Skeletal muscle tissue (tissue), 4 donors: ENCODE results near the gene C5AR1. TPM values are rescaled to one million over a fixed set of nuclear protein-coding genes. Genes with fewer than 3 reads are reported as not detected.
A peak's percentile ranks its signal among the peaks of the same experiment; 100 is the strongest.
"Not testable (repeated sequence)": the region's sequence is repeated elsewhere in the genome, so short reads cannot be mapped to it uniquely, and the experiment has no call there.

Source experiments
- H3K27ac ChIP-seq: one replicate; pipeline ENCODE4 v1.7.0; 2013; ENCODE audit warnings: mild to moderate bottlenecking, low read depth, low read length, inconsistent platforms
- H3K27me3 ChIP-seq, 3 donors: one replicate each; pipeline ENCODE4 v1.7.0; 2013; ENCODE audit warnings: low read length in 3 of 3; ENCODE audit not compliant: control insufficient read depth in 3 of 3, insufficient read depth in 3 of 3
- H3K36me3 ChIP-seq, 3 donors: one replicate each; pipeline ENCODE4 v1.7.0; 2013; ENCODE audit warnings: low read length in 3 of 3; ENCODE audit not compliant: control insufficient read depth in 3 of 3, insufficient read depth in 3 of 3
- H3K4me1 ChIP-seq, 3 donors: one replicate each; pipeline ENCODE4 v1.7.0; 2013; ENCODE audit warnings: low read length in 3 of 3, mild to moderate bottlenecking in 3 of 3; ENCODE audit not compliant: control insufficient read depth in 3 of 3, insufficient read depth in 3 of 3
- H3K4me3 ChIP-seq, 3 donors: one replicate each; pipeline ENCODE4 v1.7.0; 2013; ENCODE audit warnings: low read length in 3 of 3
- H3K9ac ChIP-seq, 3 donors: one replicate each; pipeline ENCODE4 v1.7.0; 2013; ENCODE audit warnings: low read length in 3 of 3, mild to moderate bottlenecking in 3 of 3, moderate library complexity in 2 of 3, low read depth in 1 of 3
- H3K9me3 ChIP-seq, 3 donors: one replicate each; pipeline ENCODE4 v1.7.0; 2013; ENCODE audit warnings: low read length in 3 of 3; ENCODE audit not compliant: control insufficient read depth in 3 of 3
- total RNA-seq: library from RNA; depleted of rRNA; stranded (reverse); fragments of >200 nt; gene quantifications from one replicate; pipeline ENCODE4 v1.2.3, GENCODE V29; 2014
- donor health status: Osteomylitis.

C5AR1 gene
- total RNA-seq, 1 donor from 2014 or later: 1.0 TPM

GRCh38 chr19:47272448-47273312, 37.0 kb upstream of the C5AR1 start:
- Histone ChIP-seq H3K27me3 (no peaks in the 10 kb centered on the region), H3K4me1 (peaks cover 24 to 40% (median 34%) of the 10 kb centered on the region in 3 donors), H3K9ac (peak overlapping the region; percentile 83 to 87 (median 87)), H3K4me3 (peak overlapping the region; percentile 78 to 81 (median 79)), H3K27ac (peak overlapping the region; percentile 95), H3K9me3 (no peaks in the 10 kb centered on the region), H3K36me3 (peaks cover 22 to 27% (median 27%) of the 10 kb centered on the region in 3 donors)

GRCh38 chr19:47273313-47274070, 36.2 kb upstream of the C5AR1 start:
- H3K4me1 ChIP-seq: peaks cover 26 to 41% (median 35%) of the 10 kb centered on the region in 3 donors

GRCh38 chr19:47274071-47274890, 35.4 kb upstream of the C5AR1 start, which contains the start of gene INAFM1:
Gene INAFM1, plus strand, starts transcription at chr19:47274885. Its CDS starts 35 bp downstream, at chr19:47274920.
- Histone ChIP-seq H3K4me3 (peak within 1 kb of the TSS; percentile 78 to 85 (median 81)), H3K36me3 (peaks cover 19 to 23% (median 20%) of the 10 kb centered on the region in 3 donors), H3K27me3 (no peaks in the 10 kb centered on the region), H3K9ac (peak within 1 kb of the TSS; percentile 83 to 87 (median 87)), H3K27ac (peak within 1 kb of the TSS; percentile 95), H3K9me3 (no peaks in the 10 kb centered on the region), H3K4me1 (peaks cover 26 to 41% (median 35%) of the 10 kb centered on the region in 3 donors)

More at GRCh38 chr19:47273313-47274070, 36.2 kb upstream of the C5AR1 start:
- Histone ChIP-seq H3K27ac (peak overlapping the region; percentile 95), H3K9ac (peak overlapping the region; percentile 83 to 87 (median 87)), H3K27me3 (no peaks in the 10 kb centered on the region), H3K36me3 (peaks cover 20 to 23% (median 22%) of the 10 kb centered on the region in 3 donors), H3K4me3 (peak overlapping the region; percentile 78 to 81 (median 79)), H3K9me3 (no peaks in the 10 kb centered on the region)

GRCh38 chr19:47274891-47275761, 34.5 kb upstream of the C5AR1 start:
- Histone ChIP-seq H3K4me3 (peak overlapping the region; percentile 59 to 65 (median 65)), H3K9ac (peak overlapping the region in 2 of 3 donors; percentile 64 to 68), H3K36me3 (peaks cover 14 to 19% (median 17%) of the 10 kb centered on the region in 3 donors), H3K4me1 (peaks cover 26 to 41% (median 35%) of the 10 kb centered on the region in 3 donors), H3K9me3 (no peaks in the 10 kb centered on the region), H3K27ac (peak overlapping the region; percentile 75), H3K27me3 (no peaks in the 10 kb centered on the region)

- Histone ChIP-seq H3K4me3 (peak overlapping the region; percentile 59 to 65 (median 65)), H3K27me3 (no peaks in the 10 kb centered on the region), H3K9me3 (no peaks in the 10 kb centered on the region), H3K36me3 (peaks cover 6 to 11% (median 9%) of the 10 kb centered on the region in 3 donors), H3K4me1 (peaks cover 26 to 41% (median 35%) of the 10 kb centered on the region in 3 donors), H3K27ac (peak overlapping the region; percentile 75), H3K9ac (peak overlapping the region in 2 of 3 donors; percentile 64 to 68)
Measured at GRCh38 chr19:47275791-47276461, 33.7 kb upstream of the C5AR1 start.

GRCh38 chr19:47276513-47276912, 33.1 kb upstream of the C5AR1 start:
- not testable (repeated sequence) for H3K27me3 ChIP-seq, H3K9me3 ChIP-seq, H3K36me3 ChIP-seq
- H3K4me1 ChIP-seq: peaks cover 26 to 41% (median 35%) of the 10 kb centered on the region in 3 donors
- H3K27ac ChIP-seq: peak overlapping the region; percentile 75
- peak overlapping the region in 1 of 3 donors; percentile 68 for H3K9ac ChIP-seq
- H3K4me3 ChIP-seq: peak overlapping the region in 1 of 3 donors; percentile 54

GRCh38 chr19:47280183-47280797, 29.4 kb upstream of the C5AR1 start:
- Histone ChIP-seq H3K9me3 (no peaks in the 10 kb centered on the region), H3K27ac (no peak overlapping the region), H3K27me3 (no peaks in the 10 kb centered on the region), H3K36me3 (peaks cover 0 to 2% (median 0%) of the 10 kb centered on the region in 3 donors), H3K4me1 (peaks cover 16 to 18% (median 18%) of the 10 kb centered on the region in 3 donors), H3K4me3 (no peak overlapping the region), H3K9ac (no peak overlapping the region)

GRCh38 chr19:47283405-47284059, 26.1 kb upstream of the C5AR1 start:
- Histone ChIP-seq H3K4me3 (no peak overlapping the region), H3K9ac (no peak overlapping the region), H3K27ac (no peak overlapping the region), H3K36me3 (no peaks in the 10 kb centered on the region), H3K9me3 (no peaks in the 10 kb centered on the region), H3K4me1 (no peaks in the 10 kb centered on the region), H3K27me3 (no peaks in the 10 kb centered on the region)
